Subcutaneous abdominal adipose tissue (tissue), 5 donors: ENCODE measurements around the gene MYO1F.

ENCODE experiments used
- H3K27ac ChIP-seq: one replicate; pipeline ENCODE4 v1.7.0; 2013; ENCODE audit warnings: low read depth, mild to moderate bottlenecking, inconsistent platforms, low read length, moderate library complexity
- H3K27me3 ChIP-seq, 5 donors: one replicate each; pipeline ENCODE4 v1.7.0; 2013; ENCODE audit warnings: low read length in 5 of 5, inconsistent platforms in 1 of 5; ENCODE audit not compliant: control insufficient read depth in 5 of 5, insufficient read depth in 4 of 5
- H3K36me3 ChIP-seq, 5 donors: one replicate each; pipeline ENCODE4 v1.7.0; 2013; ENCODE audit warnings: low read length in 5 of 5; ENCODE audit not compliant: control insufficient read depth in 5 of 5, insufficient read depth in 5 of 5
- H3K4me1 ChIP-seq, 5 donors: one replicate each; pipeline ENCODE4 v1.7.0; 2013; ENCODE audit warnings: low read length in 5 of 5, mild to moderate bottlenecking in 3 of 5, moderate library complexity in 1 of 5; ENCODE audit not compliant: control insufficient read depth in 5 of 5, insufficient read depth in 5 of 5
- H3K4me3 ChIP-seq, 5 donors: one replicate each; pipeline ENCODE4 v1.7.0; 2013; ENCODE audit warnings: low read length in 5 of 5, low read depth in 1 of 5
- H3K9ac ChIP-seq, 5 donors: one replicate each; pipeline ENCODE4 v1.7.0; 2013; ENCODE audit warnings: low read length in 5 of 5, mild to moderate bottlenecking in 4 of 5, moderate library complexity in 3 of 5
- H3K9me3 ChIP-seq, 5 donors: one replicate each; pipeline ENCODE4 v1.7.0; 2013; ENCODE audit warnings: low read length in 5 of 5; ENCODE audit not compliant: control insufficient read depth in 5 of 5
- donor health status: healthy.
- donor health status: healthy.
- donor health status: healthy.
- donor health status: healthy.
- donor health status: healthy.

Gene MYO1F

GRCh38 chr19:8601796-8602195, 24.6 kb upstream of the MYO1F start:
- Histone ChIP-seq H3K36me3 (peaks cover 2 to 62% (median 52%) of the 10 kb centered on the region in 5 donors), H3K27me3 (no peaks in the 10 kb centered on the region), H3K27ac (no peak overlapping the region), H3K9me3 (peaks cover 0 to 9% (median 6%) of the 10 kb centered on the region in 5 donors), H3K4me1 (peaks cover 0 to 9% (median 3%) of the 10 kb centered on the region in 5 donors), H3K4me3 (no peak overlapping the region), H3K9ac (no peak overlapping the region)

GRCh38 chr19:8600816-8601215, 23.6 kb upstream of the MYO1F start:
- peaks cover 0 to 8% (median under 1%) of the 10 kb centered on the region in 5 donors for H3K4me1 ChIP-seq
- peaks cover 0 to 9% (median 6%) of the 10 kb centered on the region in 5 donors for H3K9me3 ChIP-seq
- H3K4me3 ChIP-seq, result no peak overlapping the region
- peaks cover 2 to 71% (median 61%) of the 10 kb centered on the region in 5 donors for H3K36me3 ChIP-seq
- no peak overlapping the region for H3K9ac ChIP-seq
- H3K27me3 ChIP-seq, result no peaks in the 10 kb centered on the region
- no peak overlapping the region for H3K27ac ChIP-seq

GRCh38 chr19:8600064-8600463, 22.8 kb upstream of the MYO1F start:
- H3K4me3 ChIP-seq, result no peak overlapping the region
- H3K27ac ChIP-seq, result no peak overlapping the region
- H3K36me3 ChIP-seq, result peaks cover 2 to 72% (median 62%) of the 10 kb centered on the region in 5 donors

GRCh38 chr19:8596168-8596567, 18.9 kb upstream of the MYO1F start:
- H3K9me3 ChIP-seq, result peaks cover 0 to 4% (median 0%) of the 10 kb centered on the region in 5 donors
- peaks cover 0 to 43% (median 39%) of the 10 kb centered on the region in 5 donors for H3K36me3 ChIP-seq
- H3K27ac ChIP-seq, result no peak overlapping the region
- H3K4me1 ChIP-seq, result peaks cover 7 to 35% (median 31%) of the 10 kb centered on the region in 5 donors
- H3K4me3 ChIP-seq, result no peak overlapping the region
- no peak overlapping the region for H3K9ac ChIP-seq
- H3K27me3 ChIP-seq, result peaks cover 0 to 3% (median 0%) of the 10 kb centered on the region in 5 donors

More at GRCh38 chr19:8600064-8600463, 22.8 kb upstream of the MYO1F start:
- peaks cover 0 to 14% (median 7%) of the 10 kb centered on the region in 5 donors for H3K4me1 ChIP-seq
- H3K9ac ChIP-seq, result no peak overlapping the region
- peaks cover 0 to 6% (median 5%) of the 10 kb centered on the region in 5 donors for H3K9me3 ChIP-seq
- no peaks in the 10 kb centered on the region for H3K27me3 ChIP-seq

- Histone ChIP-seq H3K27ac (no peak overlapping the region), H3K4me3 (no peak overlapping the region), H3K4me1 (peaks cover 7 to 35% (median 31%) of the 10 kb centered on the region in 5 donors), H3K27me3 (peaks cover 0 to 3% (median 0%) of the 10 kb centered on the region in 5 donors), H3K9ac (no peak overlapping the region), H3K36me3 (peaks cover 0 to 38% (median 34%) of the 10 kb centered on the region in 5 donors), H3K9me3 (peaks cover 0 to 4% (median 0%) of the 10 kb centered on the region in 5 donors)
Measured at GRCh38 chr19:8595651-8596050, 18.4 kb upstream of the MYO1F start.

- Histone ChIP-seq H3K27me3 (peaks cover 0 to 3% (median 0%) of the 10 kb centered on the region in 5 donors), H3K4me3 (no peak overlapping the region), H3K9me3 (peaks cover 0 to 4% (median 0%) of the 10 kb centered on the region in 5 donors), H3K27ac (no peak overlapping the region), H3K36me3 (peaks cover 0 to 35% (median 26%) of the 10 kb centered on the region in 5 donors), H3K9ac (no peak overlapping the region), H3K4me1 (peaks cover 9 to 35% (median 31%) of the 10 kb centered on the region in 5 donors)
Measured at GRCh38 chr19:8593931-8594330, 16.7 kb upstream of the MYO1F start.

- H3K4me3 ChIP-seq, result peak overlapping the region; percentile 51 to 69 (median 62)
- no peak overlapping the region for H3K27ac ChIP-seq
- H3K9ac ChIP-seq, result peak overlapping the region in 1 of 5 donors; percentile 41
- peaks cover 0 to 4% (median 0%) of the 10 kb centered on the region in 5 donors for H3K9me3 ChIP-seq
- peaks cover 0 to 31% (median 21%) of the 10 kb centered on the region in 5 donors for H3K36me3 ChIP-seq
- peaks cover 0 to 3% (median 0%) of the 10 kb centered on the region in 5 donors for H3K27me3 ChIP-seq
- peaks cover 9 to 35% (median 31%) of the 10 kb centered on the region in 5 donors for H3K4me1 ChIP-seq
Measured at GRCh38 chr19:8592231-8593009, 15.2 kb upstream of the MYO1F start.

GRCh38 chr19:8589177-8589714, 12.0 kb upstream of the MYO1F start:
- Histone ChIP-seq H3K36me3 (peaks cover 0 to 41% (median 26%) of the 10 kb centered on the region in 5 donors), H3K27ac (no peak overlapping the region), H3K4me3 (no peak overlapping the region), H3K4me1 (peaks cover 9 to 20% (median 18%) of the 10 kb centered on the region in 5 donors), H3K9me3 (peaks cover 0 to 4% (median 0%) of the 10 kb centered on the region in 5 donors), H3K27me3 (peaks cover 0 to 3% (median 0%) of the 10 kb centered on the region in 5 donors), H3K9ac (no peak overlapping the region)

GRCh38 chr19:8585894-8586750, 8.9 kb upstream of the MYO1F start:
- H3K27ac ChIP-seq, result no peak overlapping the region
- no peaks in the 10 kb centered on the region for H3K27me3 ChIP-seq
- H3K4me3 ChIP-seq, result no peak overlapping the region
- no peak overlapping the region for H3K9ac ChIP-seq
- no peaks in the 10 kb centered on the region for H3K9me3 ChIP-seq
- H3K4me1 ChIP-seq, result peaks cover 0 to 3% (median 0%) of the 10 kb centered on the region in 5 donors
- peaks cover 0 to 46% (median 26%) of the 10 kb centered on the region in 5 donors for H3K36me3 ChIP-seq
